NCI-H82 (cell line): Measurements from ENCODE around the gene MRC1.

Experiments
- DNase-seq: peaks from one replicate; lab custom pipeline; 2025; lab: John Stamatoyannopoulos, UW

MRC1 gene

DNA sequence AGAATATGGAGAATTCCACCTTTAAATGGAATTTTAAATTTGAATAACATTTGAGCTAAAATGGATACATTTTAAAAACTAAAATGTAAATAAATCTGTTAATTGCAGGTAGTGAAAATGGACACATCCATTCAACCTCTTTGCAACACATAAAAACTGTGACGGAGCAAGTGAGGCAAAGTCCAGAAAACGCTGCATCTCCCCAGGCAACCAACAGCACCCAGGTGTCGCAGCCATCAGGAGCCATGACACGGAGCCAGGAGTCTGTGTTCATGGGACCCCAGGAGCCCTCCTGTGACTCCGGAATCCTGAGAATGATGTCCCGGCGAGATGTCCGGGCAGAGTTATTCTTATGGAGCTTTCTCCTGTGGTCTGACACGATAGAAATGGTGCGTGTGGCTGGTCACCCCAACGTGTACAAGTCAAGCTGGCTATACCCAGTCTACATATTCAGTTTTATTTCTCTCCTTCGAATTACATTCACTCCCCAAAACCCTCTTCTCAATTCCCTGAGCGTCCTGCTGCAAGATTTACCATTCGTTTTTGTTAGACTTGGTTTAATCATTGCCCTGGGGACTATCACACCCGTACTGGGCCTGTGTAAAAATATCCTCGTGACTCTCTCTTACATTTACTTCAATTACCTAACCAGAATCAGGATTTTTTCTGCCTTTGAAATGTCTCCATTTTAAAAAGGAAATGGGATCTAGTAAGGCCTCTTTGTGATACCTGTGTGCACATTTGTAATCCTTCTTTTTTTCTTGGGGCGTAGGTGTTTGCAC, 13.1 kb upstream of the MRC1 start:
- no peak for DNase-seq

DNA sequence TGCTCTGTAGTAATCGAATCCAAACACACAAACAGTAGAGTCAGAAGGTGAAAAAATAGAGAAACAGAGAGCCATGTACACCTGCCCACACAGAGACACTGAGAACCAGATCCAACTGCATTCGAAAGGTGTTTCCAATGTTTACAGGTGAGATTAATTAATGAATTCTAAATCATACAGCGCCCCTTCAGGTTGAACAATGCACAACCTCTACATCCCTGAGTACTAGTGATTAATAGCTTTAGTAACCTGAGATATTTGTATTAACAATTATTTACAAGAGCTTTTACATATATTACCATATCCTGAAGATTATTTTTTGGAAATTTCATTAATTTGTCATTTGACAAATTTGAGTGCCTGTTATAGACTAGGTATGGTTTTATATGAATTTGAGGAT, 7.6 kb upstream of the MRC1 start:
- DNase-seq, result peak; percentile 12

- no peak for DNase-seq
Observed at GRCh38 chr10:17802350-17802749, 6.8 kb upstream of the MRC1 start.

DNA sequence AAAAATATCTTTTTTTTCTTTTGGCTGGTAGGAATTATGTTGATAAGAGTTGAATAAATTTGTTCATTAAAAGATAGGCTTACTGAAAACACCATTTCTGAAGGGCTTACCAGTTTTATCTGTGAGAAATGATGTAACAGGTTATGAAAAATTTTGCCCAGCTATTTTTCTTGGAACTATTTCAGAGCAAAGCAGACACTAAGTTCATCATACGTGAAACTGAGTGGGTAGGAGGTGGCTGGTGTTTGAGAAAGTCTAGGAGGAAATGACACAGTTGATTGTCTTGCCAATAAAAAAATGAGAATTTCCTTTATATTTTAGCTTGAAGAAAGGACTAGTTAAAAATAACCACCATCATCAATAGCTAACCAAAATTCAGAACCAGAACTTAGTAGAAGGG, 6.2 kb upstream of the MRC1 start:
- no peak for DNase-seq

DNA sequence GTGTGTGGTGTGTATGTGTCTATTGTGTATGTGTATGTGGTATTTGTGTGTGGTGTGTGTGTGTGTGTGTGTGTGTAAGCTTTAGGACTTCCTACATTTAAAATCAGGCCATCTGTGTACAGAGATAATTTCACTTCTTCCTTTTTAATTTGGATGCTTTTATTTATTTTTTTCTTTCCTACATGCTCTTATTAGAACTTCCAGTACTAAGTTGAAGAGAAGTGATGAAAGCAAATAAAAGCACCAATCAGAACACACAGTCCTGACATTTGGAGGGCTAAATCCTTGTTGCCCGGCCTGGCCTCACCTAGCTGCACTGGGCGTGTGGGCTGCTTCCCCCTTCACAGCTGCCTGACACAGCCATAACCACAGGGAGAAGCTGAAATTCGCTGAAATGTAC, 3.8 kb upstream of the MRC1 start:
- DNase-seq, result no peak

DNA sequence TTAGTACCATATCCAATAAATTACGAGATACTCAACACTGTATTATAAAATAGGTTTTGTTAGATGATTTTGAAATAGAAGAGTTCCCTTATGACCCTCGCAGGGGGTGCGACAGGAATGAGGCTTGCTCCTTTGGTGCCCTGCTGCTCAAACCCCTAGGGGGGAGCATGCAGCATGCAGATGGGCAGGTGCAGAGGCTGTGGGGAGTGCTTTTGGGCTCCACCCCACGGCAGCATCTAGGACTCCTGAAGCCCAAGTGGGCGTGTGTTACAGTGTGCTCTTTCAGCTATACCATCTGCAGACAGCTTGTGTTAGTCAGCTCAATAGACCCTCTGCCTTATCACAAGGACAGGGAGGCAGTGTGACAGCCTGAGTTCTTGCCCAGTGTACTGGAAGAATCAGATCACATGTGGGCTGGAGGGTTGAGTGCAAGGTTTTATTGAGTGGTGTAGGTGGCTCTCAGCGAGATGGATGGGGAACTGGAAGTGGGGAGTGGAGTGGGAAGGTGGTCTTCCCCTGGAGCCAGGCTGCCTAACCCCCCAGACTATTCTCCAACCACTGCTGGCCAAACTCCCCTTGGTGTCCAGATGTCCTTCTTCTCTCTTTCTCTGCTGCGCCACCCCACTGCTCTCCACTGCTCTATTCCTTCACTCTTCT, 3.1 kb upstream of the MRC1 start:
- no peak for DNase-seq

DNA sequence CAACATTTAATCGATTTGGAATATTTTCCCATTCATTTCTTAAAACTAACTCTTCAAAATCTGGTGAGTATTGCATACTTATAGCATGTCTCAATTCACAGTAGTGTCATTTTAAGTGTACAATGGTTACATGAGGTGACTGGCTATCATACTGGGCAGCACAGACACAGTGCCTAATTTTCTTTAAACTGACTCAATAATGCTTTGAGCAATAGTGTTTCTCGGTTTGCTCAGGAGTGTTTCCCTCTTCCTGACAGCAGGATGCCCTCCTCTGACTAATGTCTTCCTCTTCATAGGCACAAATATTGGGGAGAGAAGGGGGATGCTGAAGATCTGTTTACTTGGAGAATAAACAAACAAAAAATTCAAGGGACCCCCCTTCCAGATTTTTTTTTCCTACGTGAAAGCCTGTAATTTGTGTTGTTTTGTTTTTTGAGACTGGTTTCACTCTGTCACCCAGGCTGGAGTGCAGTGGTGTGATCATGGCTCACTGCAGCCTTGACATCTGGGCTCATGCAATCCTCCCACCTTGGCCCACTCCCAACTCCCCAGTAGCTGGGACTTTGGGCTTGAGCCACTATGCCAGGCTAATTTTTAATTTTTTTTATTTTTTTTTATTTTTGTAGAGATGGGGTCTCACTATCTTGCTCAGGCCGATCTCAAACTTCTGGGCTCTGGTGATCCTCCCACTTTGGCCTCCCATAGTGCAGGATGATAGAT, 2.2 kb downstream of the MRC1 start:
- DNase-seq, result no peak

GRCh38 chr10:17814973-17815372, 5.8 kb downstream of the MRC1 start:
- no peak for DNase-seq

DNA sequence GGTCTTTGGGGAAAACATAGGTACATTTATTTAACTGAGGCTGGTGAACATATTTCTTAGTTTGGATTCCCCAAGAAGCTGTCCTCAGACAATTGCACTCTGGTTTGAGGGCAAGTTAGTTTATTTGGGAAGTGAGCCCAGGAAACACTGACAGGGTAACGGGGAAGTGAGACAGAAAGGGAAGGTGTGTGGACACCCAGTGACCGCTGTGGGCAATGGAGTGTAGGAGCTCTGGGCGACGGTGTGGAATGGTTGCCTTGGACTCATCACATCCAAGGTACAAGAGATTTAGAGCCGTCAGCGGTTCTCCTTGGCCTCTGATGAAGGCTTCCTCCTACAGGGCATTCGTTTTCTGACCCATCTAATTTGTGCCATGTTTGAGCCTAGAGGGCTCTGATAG, 7.1 kb downstream of the MRC1 start:
- DNase-seq, result no peak

- no peak for DNase-seq
Observed at GRCh38 chr10:17817316-17817715, 8.2 kb downstream of the MRC1 start.

- DNase-seq, result no peak
Observed at GRCh38 chr10:17817790-17818189, 8.6 kb downstream of the MRC1 start.

GRCh38 chr10:17819836-17820235, 10.7 kb downstream of the MRC1 start:
- no peak for DNase-seq

DNA sequence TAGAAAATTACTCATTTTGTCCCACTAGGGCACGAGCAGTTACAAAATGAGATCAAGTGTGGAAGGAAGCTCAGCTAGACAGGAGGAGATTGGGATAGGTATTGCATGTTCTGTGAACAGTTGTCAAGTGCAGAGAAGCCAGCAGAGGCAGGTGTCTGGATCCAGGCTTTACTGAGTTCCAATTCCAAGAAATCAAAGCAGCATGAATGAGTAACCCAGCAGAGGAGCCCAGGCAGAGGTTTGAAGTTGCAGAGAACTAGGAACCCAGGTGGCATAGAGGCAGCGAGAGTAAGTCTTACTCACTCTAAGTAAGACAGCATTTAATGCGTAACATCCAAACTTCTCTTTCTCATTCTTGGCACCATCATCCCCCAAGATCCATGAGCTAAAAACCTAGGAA, 11.8 kb downstream of the MRC1 start:
- no peak for DNase-seq

DNA sequence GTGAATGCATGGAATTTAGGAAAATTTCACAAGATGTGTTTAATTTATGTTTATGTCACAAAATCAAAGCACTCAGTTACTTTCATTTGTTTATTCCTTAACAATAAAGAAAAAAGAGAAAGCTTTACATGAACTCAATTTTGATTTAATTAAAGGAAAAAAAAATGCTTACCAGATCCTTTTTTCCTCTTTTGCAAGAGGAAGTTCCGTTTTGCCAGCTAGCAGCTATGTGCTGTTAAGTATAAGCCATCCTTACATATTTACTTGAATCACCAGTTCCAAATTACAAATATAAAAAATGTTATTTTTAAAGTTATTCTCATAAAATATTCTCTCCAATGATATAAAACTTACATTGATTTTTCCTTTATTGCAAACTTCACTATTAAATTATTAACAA, 12.7 kb downstream of the MRC1 start:
- DNase-seq, result no peak

- no peak for DNase-seq
Observed at GRCh38 chr10:17831341-17831740, 22.2 kb downstream of the MRC1 start.

GRCh38 chr10:17831896-17832295, 22.7 kb downstream of the MRC1 start:
- DNase-seq, result no peak

- peak; percentile 5 for DNase-seq
Observed at GRCh38 chr10:17833656-17834055, 24.5 kb downstream of the MRC1 start.

GRCh38 chr10:17835688-17836087, 26.5 kb downstream of the MRC1 start:
- no peak for DNase-seq

- DNase-seq, result no peak
Observed at GRCh38 chr10:17836942-17837341, 27.8 kb downstream of the MRC1 start.

DNA sequence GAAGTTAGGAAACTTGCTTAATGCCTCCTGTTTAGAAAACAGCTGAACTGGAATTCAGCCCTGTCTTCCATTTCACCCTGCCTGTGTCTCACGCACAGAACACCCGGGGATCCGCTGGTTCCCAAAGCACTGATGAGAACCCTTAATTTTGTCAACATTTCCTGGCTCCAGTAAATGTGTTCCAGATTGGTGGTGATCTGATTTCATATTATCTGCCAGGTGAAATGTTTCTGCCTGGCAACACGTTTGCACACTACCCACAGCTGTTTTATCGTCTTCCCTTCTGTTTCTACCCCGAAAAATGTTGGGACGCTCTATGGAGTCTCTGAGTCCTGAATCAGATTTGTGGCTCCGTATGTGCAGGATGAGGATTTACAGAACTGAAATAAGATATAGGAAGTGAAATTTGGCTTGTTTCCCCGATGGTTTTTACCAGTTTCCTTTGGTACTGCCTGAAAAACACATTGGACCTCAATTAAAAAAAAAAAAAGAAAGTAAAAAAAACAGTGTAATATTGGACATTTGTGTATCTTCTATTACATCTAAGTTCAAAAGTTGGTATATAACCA, 29.0 kb downstream of the MRC1 start:
- DNase-seq, result no peak

DNA sequence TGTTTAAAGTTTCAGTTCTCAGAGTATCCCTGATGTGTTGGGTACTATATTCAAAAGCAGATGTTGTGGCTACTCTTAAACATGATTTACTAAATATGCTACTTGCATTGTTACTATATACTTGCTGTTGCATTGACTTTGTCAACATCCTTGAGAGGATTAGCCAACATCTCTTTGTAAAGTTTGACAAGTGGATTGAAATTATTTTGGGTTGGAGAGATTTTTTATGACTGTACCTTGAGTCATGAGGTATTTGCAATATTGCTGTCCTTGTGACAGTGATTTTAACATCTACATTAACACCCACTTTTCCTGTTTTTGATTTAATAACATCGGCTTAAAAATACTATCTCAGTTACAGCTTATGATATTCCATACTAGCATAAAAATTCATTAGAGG, 31.9 kb downstream of the MRC1 start:
- DNase-seq, result no peak

GRCh38 chr10:17842641-17843040, 33.5 kb downstream of the MRC1 start:
- no peak for DNase-seq
